Mesodermal cell (in vitro differentiated cells): ENCODE results near the gene SLC35B1.

Experiments used
- H3K27ac ChIP-seq: 2 replicates; pipeline ENCODE4 v1.7.0; 2013; ENCODE audit warnings: mild to moderate bottlenecking, low read depth, low read length, moderate library complexity; ENCODE audit not compliant: severe bottlenecking
- H3K36me3 ChIP-seq: 2 replicates; pipeline ENCODE4 v1.7.1; 2013; ENCODE audit warnings: mild to moderate bottlenecking, low read length, moderate library complexity; ENCODE audit not compliant: control insufficient read depth, insufficient read depth
- H3K4me1 ChIP-seq: one replicate; pipeline ENCODE4 v1.7.1; 2013; ENCODE audit warnings: mild to moderate bottlenecking, low read length; ENCODE audit not compliant: insufficient read depth, control insufficient read depth, poor library complexity, severe bottlenecking
- H3K4me3 ChIP-seq: 2 replicates; pipeline ENCODE4 v1.7.0; 2013; ENCODE audit warnings: low read length, control low read depth, mild to moderate bottlenecking; ENCODE audit not compliant: insufficient read depth, poor library complexity, severe bottlenecking; ENCODE audit errors: extremely low read depth
- H3K9me3 ChIP-seq: 2 replicates; pipeline ENCODE4 v1.7.1; 2013; ENCODE audit warnings: mild to moderate bottlenecking, low read length, moderate library complexity; ENCODE audit not compliant: control insufficient read depth
- WGBS, 2 experiments: methylation state at CpG; one replicate each; pipeline ENCODE4 v1.1.5; 2013; ENCODE audit warnings: missing lambda C conversion rate in 2 of 2; ENCODE audit not compliant: insufficient coverage in 2 of 2; 5-methylcytosine and 5-hydroxymethylcytosine counted together

Gene SLC35B1

DNA sequence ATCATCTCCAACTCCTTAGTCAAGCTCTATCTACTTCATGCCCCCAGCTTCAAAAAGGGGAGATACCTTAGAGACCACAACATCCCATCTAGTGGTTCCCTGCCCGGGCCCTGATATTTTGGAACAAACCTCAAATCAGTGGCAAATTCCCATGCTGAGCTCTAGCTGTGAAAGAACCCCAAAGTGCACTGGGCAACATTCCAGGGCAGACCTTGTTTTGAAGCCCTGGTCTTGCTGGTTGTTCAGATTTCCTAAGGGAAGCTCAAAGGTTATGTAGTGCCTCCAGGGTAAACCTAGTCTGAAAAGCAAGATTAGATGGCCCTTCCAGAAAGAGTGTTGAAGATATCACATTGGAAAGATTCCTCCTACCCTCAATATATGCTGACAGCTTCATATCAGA lies 39.9 kb upstream of the SLC35B1 start:
- Histone ChIP-seq H3K9me3 (no peaks in the 10 kb centered on the region), H3K4me1 (no peaks in the 10 kb centered on the region), H3K36me3 (no peaks in the 10 kb centered on the region), H3K4me3 (no peak overlapping the region), H3K27ac (no peak overlapping the region)
- 89 to 100% methylated on average over 1 of the region's 1 CpG for WGBS, 2 experiments

DNA sequence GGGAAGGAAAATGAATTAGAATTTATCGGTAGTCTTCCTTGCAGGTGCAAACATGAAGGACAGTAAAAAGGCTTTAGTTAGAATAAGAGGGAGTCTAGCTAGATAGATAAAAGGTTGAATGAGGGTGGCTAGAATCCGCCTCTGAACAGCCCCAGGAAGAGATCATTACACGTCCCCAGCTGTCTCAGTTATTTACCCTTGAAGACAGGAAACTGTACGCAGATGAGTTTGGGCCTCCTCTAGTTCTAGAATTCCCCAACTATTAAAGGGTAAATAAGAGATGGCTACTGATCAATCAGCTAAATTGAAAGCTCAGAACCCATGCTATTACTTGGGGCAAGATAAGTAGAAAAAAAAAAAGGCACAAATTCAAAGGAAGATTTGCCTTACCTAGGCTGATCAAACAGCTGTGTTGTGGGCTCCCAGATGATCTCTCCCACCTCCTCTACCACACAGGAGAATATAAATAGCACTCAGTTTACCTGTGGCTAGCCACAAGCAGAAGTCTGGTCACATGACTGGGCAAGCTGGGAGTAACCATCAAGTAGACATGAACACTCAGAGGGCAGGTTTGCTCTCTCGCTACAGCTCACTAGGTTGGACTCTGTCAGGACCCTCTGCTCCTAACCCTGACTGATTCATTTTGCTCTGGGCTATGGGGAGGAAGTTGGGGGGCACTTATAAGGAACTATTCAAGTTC lies 39.2 kb upstream of the SLC35B1 start:
- Histone ChIP-seq H3K27ac (no peak overlapping the region), H3K4me1 (no peaks in the 10 kb centered on the region), H3K9me3 (no peaks in the 10 kb centered on the region), H3K36me3 (no peaks in the 10 kb centered on the region), H3K4me3 (no peak overlapping the region)
- 80 to 95% methylated on average over 2 to 5 of the region's 5 CpGs for WGBS, 2 experiments

DNA sequence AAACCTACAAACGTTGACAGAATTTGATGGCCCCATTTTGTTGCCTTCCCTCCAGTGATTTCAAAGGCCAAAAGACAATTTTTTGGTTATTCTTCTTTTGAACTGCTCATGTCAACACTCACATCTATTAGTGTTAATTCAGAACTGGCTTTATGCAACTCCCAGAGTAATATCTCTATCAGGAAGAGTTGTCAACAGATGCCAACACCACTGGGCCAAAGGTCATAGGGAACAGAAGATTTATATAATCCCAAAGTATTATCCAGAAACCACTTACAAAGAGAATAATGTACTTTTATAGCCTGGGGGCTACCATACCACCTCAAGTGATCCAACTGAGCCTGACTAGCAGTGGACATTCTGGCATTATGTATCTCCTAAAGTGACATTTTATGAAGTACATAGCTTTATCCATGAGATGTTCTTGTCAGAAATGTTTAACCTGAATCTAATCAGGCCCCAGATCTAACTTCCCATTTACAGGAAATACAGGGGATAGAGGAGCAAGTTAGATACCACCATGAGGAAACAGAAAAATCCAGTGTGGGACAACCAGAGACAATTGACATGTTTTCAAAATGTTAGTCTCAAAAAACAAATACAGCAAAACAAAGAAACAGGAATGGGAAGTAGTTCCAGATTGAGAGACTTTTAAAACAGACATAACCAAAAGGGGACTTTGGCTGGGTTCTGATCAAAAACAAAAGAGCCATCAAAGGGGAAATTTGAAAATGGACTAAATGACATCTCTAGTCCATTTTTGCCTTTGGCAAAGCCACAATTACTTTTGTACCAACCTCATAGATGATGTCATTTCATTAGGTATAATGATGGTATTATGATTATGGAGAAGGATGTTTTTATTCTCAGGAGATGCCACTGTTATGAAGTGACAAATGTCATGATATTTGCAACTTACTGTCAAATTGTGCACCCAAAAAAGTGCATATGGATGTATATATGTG lies 37.7 kb upstream of the SLC35B1 start:
- Histone ChIP-seq H3K36me3 (no peaks in the 10 kb centered on the region), H3K4me1 (no peaks in the 10 kb centered on the region), H3K27ac (no peak overlapping the region), H3K4me3 (no peak overlapping the region), H3K9me3 (no peaks in the 10 kb centered on the region)
- WGBS, 2 experiments, result 86 to 100% methylated on average over 1 of the region's 1 CpG

DNA sequence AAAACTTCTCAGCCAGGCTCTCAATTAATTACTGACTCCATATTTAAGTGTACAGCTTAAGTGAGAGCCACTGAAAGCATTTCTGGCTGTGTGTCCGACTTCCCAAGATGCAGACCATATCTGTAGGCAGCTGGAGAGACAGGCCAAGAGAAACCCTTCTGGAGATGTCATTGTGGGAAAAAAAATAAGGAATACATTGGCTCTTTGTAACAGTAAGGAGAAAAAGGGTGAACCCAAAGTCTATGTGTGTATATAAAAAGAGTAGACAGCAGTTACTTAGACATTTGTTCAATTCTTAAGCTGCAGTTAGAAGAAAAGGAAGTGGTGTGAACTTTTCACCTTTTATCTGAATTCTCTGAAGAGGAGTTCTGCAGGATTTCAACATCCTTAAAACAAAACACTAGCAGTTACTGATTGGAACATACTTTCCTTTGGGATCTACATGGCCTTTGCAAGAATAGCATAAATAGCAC lies 34.4 kb upstream of the SLC35B1 start:
- Histone ChIP-seq H3K27ac (no peak overlapping the region), H3K9me3 (no peaks in the 10 kb centered on the region), H3K4me1 (no peaks in the 10 kb centered on the region), H3K4me3 (no peak overlapping the region), H3K36me3 (no peaks in the 10 kb centered on the region)
- 100% methylated on average over 1 of the region's 1 CpG for WGBS, 2 experiments

DNA sequence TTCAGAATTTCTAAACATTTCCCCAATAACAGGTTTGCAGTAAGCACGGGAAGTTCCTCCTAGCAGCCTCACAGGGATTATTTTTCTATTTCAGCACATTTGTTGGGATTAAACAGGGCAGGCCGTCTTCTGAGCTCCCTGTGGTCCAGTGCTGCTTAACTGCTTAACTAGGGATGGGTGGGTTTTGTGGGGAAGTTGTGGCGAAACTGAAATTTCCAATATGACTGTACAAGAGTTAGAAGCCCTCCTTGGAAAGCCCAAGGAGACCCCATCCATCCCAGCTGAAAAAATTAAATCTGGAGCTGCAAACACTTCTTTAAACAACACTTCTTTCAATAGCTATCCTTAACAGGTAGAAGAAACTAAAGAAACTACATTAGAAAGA lies 33.9 kb upstream of the SLC35B1 start:
- no peak overlapping the region for H3K27ac ChIP-seq
- H3K4me3 ChIP-seq, result no peak overlapping the region
- no peaks in the 10 kb centered on the region for H3K36me3 ChIP-seq
- no peaks in the 10 kb centered on the region for H3K9me3 ChIP-seq
- no peaks in the 10 kb centered on the region for H3K4me1 ChIP-seq
- WGBS, 2 experiments, result 90% methylated on average over 2 of the region's 3 CpGs; no CpG with 5 or more reads in 1 of the 2 experiments

DNA sequence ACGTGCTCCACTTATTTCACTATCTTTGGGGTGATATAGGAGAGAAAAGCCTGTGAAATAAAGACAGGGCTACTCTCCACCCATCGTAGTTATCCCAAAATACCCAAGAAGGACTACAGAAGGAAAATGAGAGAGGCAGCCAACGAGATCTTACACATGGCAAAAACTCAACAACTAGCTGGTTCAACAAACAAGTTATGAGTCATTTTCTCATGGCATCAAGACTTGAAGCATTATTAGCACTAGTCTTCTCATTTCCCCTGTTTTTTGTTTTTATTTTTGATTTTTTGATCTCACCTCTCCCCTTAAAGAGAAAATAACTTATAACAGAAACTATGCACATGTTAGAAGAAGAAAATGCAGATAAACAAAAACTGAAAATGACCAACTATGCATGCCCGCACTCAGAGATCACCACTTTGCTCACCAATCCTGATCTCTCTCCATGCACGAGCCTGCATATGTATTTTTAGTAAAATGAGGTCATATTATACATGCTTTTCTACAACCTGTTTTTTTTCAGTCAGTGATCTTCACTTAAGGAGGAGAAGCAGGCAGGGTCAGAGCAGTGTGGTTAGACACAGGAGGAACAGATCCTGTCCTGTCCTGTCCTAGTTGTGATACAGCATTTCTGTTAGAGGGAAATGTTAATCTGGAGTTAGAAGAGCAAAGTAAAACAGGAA lies 33.4 kb upstream of the SLC35B1 start:
- H3K4me3 ChIP-seq, result no peak overlapping the region
- H3K9me3 ChIP-seq, result no peaks in the 10 kb centered on the region
- H3K4me1 ChIP-seq, result no peaks in the 10 kb centered on the region
- H3K36me3 ChIP-seq, result no peaks in the 10 kb centered on the region
- 83 to 88% methylated on average over 1 to 2 of the region's 5 CpGs for WGBS, 2 experiments
- no peak overlapping the region for H3K27ac ChIP-seq

DNA sequence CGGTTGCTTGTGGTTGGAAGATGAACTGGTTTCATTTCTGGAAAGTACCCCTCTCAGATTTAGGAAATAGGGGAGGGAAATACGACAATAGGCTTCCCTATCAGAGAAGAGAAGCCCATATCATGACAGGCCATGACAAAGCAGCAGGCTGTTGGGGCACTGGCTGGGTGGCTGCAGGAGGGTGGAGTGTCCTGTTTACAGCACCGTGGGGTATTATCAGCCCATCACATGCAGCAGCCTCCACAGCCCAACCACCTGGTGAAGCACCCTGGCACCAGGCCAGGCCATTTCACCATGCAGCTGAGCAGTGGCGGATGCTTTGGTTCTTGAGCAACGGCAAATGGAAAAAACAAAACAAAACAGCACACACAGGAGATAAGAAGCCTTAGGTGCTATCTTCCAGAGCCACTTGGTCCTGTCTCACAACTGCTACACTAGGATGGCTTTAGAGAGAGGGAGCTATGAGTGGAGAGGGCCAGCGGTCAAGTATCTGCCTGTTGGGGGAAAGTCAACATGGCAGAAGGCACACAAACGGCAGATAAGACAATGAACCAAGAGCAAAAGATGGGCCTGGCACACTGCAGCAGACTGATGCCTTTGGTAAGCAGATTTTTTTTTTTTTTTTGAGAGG lies 32.0 kb upstream of the SLC35B1 start:
- Histone ChIP-seq H3K4me1 (no peaks in the 10 kb centered on the region), H3K4me3 (no peak overlapping the region), H3K36me3 (no peaks in the 10 kb centered on the region), H3K27ac (no peak overlapping the region), H3K9me3 (no peaks in the 10 kb centered on the region)
- 84 to 92% methylated on average over 5 to 6 of the region's 7 CpGs for WGBS, 2 experiments

DNA sequence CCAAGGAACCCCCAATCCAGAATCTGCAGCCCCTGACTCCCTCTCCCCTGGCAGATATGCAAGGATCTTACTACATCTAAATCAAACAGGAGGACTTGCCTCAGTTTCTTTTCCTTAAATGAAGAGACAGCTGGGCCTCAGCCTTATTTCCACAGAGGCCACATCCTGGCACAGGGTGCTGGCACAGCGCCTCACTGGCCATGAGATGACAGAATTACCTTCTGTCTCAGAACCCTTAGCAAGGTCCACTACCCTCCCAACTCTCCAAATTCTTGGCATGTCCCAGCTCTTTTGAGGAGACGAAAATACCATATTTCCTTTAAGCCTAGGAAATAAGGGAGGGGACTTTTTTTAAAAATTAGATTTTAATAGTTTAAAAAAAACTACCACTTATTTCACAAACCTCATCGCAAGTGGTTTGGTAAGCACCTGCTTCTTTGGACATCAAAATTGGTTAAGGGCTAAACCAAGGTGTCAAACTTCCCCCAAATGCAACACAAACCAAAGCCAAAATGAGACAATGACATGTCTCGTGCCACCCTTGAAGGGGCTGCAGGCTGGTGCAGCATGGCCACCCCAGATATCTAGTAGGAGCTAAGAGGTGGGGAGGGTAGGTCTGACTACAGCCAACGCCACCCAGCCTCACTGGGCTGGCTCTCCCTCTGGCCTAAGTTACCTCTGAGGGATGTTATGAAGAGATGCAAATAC lies 30.8 kb upstream of the SLC35B1 start:
- Histone ChIP-seq H3K9me3 (no peaks in the 10 kb centered on the region), H3K27ac (no peak overlapping the region), H3K4me1 (no peaks in the 10 kb centered on the region), H3K4me3 (no peak overlapping the region), H3K36me3 (no peaks in the 10 kb centered on the region)
- WGBS, 2 experiments, result 100% methylated on average over 1 to 3 of the region's 5 CpGs

DNA sequence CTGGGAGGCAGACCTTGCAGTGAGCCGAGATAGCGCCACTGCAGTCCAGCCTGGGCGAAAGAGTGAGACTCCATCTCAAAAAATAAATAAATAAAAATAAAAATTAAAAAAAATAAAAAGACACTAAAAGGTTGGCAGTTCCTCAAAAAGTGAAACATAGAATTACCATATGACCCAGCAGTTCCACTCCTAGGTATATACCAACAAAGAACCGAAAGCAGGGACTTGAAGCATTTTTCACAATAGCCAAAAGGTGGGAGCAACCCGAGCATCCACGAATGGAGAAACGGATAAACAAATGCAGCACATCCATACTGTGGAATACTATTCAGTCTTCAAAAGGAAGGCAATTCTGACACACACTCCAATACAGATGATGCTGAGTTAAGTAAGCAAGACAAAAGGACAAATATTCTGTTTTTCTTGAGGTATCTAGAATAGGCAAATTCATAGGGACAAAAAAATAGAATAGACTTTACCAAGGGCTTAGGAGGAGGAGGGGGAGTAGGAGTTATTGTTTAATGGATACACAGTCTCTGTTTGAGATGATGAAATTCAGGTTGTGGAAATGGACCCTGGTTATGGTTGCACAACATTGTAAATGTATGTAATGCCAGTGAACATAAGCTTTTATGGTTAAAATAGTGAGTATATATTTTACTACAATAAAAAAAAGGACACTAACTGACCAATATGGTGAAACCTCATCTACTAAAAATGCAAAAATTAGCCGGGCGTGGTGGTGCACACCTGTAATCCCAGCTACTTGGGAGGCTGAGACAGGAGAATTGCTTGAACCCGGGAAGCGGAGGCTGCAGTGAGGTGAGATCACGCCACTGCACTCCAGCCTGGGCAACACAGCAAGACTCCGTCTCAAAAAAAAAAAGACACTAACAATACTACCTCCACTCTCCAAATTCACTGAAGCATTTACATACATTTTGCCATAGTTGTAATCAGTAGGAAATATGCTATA lies 27.0 kb upstream of the SLC35B1 start:
- Histone ChIP-seq H3K4me3 (no peak overlapping the region), H3K36me3 (peaks cover 6% of the 10 kb centered on the region), H3K27ac (no peak overlapping the region), H3K4me1 (no peaks in the 10 kb centered on the region), H3K9me3 (no peaks in the 10 kb centered on the region)
- WGBS, 2 experiments, result 83 to 100% methylated on average over 7 to 8 of the region's 13 CpGs
